ENCODE data around the gene GTF2IRD1. TPM values are rescaled to one million over a fixed set of nuclear protein-coding genes. Genes with fewer than 3 reads are reported as not detected.

The GTF2IRD1 gene
- polyA plus RNA-seq, 3 donors from 2014 or later, result not detected

DNA sequence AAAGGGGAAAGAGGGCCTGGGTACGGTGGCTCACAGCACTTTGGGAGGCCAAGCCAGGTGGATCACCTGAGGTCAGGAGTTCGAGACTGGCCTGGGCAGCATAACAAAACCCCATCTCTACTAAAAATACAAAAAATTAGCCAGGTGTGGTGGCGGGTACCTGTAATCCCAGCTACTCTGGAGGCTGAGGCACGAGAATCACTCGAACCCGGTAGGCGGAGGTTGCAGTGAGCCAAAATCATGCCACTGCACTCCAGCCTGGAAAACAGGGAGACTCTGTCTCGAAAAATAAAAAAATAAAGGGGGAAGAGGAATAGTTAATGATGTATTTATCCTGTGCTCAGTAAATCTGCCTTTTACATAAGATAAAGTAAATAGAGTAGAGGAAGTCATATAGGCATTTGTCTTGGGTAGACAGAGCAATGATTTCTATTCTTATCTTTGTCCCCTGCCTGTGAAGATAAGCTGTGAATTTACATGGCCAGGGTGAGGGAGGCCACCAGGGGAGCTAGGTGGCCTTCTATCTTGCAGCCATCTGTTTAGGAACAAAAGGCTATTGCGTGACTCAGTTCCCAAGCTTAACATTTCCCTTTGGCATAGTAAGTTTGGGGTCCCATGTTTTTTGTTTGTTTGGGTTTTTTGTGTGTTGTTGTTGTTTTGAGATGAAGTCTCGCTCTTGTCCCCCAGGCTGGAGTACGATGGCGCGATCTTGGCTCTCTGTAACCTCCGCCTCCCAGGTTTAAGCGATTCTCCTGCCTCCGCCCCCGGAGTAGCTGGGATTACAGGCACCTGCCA, 130.7 kb downstream of the GTF2IRD1 start:
- DNase-seq, result no peak
- H3K4me3 Mint-ChIP-seq, result no peak overlapping the region
- no peak overlapping the region for H3K27ac Mint-ChIP-seq
- H3K36me3 Mint-ChIP-seq, result no peaks in the 10 kb centered on the region
- H3K27me3 Mint-ChIP-seq (ENCODE audit: low read depth in 3 of 3), result peaks cover 0 to 2% (median 0%) of the 10 kb centered on the region in 3 donors
- no peaks in the 10 kb centered on the region for H3K9me3 Mint-ChIP-seq
- peaks cover 0 to 3% of the 10 kb centered on the region in 2 donors for H3K4me1 Mint-ChIP-seq

DNA sequence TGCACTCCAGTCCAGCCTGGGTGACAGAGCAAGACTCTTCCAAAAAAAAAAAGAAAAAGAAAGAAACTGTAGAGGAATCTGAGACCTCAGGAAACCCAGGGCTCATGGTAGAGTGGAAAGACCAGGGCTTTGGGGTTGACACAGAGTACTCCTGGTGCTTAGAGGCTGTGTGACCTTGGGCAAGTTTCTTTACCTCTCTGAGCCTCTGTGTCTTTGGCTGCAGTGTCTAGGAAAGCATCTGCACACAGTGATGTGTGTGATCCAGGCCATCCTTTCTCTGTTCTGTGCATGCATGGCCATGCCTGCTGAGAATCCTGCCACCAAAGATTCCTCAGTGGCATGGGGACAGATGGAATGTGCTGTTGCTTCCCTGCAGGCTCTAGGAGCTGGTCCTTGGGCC, 132.1 kb downstream of the GTF2IRD1 start:
- peaks cover 0 to 2% (median 0%) of the 10 kb centered on the region in 3 donors for H3K27me3 Mint-ChIP-seq (ENCODE audit: low read depth in 3 of 3)
- DNase-seq, result no peak
- peaks cover 0 to 3% of the 10 kb centered on the region in 2 donors for H3K4me1 Mint-ChIP-seq
- no peaks in the 10 kb centered on the region for H3K9me3 Mint-ChIP-seq
- no peaks in the 10 kb centered on the region for H3K36me3 Mint-ChIP-seq
- H3K4me3 Mint-ChIP-seq, result no peak overlapping the region
- no peak overlapping the region for H3K27ac Mint-ChIP-seq

DNA sequence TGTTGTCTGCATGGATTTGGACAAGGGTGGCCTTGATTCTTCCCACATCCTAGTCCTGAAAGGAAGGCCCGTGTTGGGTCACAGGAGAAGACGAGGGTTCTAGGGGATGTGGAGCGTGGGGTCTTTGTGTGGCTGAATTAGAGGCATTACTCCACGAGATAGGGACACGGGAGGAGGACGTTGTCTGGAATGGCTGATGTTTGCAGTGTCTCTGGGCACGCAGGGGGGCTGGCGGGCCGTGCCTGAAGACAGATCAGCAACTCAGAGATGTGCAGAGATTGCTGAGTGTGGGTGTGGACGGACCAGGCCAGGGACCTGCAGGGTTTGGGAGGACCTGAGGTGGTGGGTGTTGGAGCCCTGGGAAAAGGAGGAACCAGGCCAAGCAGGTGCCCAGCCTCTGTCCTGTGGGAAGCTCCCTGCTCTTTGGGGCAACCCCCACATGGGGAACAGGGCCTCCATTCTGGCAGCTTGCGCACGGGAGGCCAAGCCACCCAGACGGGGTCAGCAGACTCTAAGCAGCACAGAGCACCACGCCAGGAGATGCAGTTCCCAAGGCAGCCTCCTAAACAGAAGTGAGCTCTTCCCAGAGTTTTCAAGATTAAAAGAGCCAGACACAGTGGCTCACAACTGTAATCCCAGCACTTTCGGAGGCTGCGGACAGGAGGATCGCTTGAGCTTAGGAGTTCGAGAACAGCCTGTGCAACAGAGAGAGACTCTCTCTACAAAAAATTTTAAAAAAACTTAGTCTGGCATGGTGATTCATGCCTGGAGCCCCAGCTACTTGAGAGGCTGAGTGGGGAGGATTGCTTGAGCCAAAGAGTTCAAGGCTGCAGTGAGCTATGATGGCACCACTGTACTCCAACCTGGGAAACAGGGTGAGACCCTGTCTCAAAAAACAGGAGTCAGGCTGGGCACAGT, 132.8 kb downstream of the GTF2IRD1 start:
- H3K27ac Mint-ChIP-seq, result no peak overlapping the region
- no peaks in the 10 kb centered on the region for H3K36me3 Mint-ChIP-seq
- H3K9me3 Mint-ChIP-seq, result no peaks in the 10 kb centered on the region
- H3K4me1 Mint-ChIP-seq, result peaks cover 0 to 3% of the 10 kb centered on the region in 2 donors
- H3K4me3 Mint-ChIP-seq, result no peak overlapping the region
- peaks cover 0 to 2% (median 0%) of the 10 kb centered on the region in 3 donors for H3K27me3 Mint-ChIP-seq (ENCODE audit: low read depth in 3 of 3)
- no peak for DNase-seq

DNA sequence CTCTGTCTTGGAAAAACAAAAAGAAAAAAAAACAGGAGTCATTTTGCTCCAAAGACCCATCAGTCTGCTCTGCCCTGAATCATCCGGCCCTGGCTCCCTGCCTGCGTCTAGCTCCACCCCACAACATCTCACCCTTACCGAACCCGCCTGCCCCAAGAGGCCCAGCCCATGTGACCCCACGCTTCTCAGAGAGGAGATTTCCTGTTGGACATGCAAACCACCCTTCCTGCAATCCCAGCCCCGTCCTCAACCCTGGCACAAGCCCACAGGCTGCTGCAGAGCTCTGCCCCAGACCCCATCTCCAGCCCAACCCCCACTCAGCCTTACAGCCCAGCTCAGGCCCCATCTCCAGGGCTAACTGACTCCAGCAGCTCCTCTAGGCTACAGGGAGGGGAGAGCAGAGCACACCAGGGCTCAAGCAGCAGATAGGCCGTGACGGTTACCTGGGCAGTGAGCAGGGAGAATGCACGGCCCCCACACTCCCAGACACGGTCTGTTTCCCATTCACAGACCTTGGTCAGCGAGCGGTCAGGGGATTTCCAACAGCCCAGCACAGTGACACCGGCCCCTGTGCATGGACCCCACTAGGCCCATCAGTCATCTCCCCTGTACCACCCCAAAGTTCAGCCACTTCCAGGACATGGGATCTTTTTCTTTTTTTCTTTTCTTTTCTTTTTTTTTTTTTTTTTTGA, 133.9 kb downstream of the GTF2IRD1 start:
- H3K4me1 Mint-ChIP-seq, result peaks cover 0 to 3% of the 10 kb centered on the region in 2 donors
- H3K4me3 Mint-ChIP-seq, result no peak overlapping the region
- H3K27ac Mint-ChIP-seq, result peak overlapping the region in 1 of 6 donors; percentile 37
- DNase-seq, result no peak
- H3K27me3 Mint-ChIP-seq (ENCODE audit: low read depth in 3 of 3), result peaks cover 0 to 2% (median 0%) of the 10 kb centered on the region in 3 donors
- no peaks in the 10 kb centered on the region for H3K36me3 Mint-ChIP-seq
- H3K9me3 Mint-ChIP-seq, result no peaks in the 10 kb centered on the region

DNA sequence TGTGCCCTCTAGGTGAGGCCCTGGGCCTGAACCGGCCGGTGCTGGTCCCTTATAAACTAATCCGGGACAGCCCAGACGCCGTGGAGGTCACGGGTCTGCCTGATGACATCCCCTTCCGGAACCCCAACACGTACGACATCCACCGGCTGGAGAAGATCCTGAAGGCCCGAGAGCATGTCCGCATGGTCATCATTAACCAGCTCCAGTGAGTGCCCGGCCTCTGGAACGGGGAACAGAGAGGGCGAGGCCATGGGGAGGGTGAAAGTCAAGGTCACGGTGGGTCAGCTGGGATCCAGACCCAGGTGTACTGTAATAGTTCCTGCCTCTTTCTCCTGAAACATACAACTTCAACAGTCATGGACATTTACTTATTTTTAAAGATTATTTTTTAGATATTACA, 137.1 kb downstream of the GTF2IRD1 start:
- Mint-ChIP-seq H3K36me3 (no peaks in the 10 kb centered on the region), H3K27me3 (ENCODE audit: low read depth in 3 of 3) (no peaks in the 10 kb centered on the region), H3K4me1 (peaks cover 0 to 3% of the 10 kb centered on the region in 2 donors), H3K4me3 (no peak overlapping the region), H3K27ac (no peak overlapping the region), H3K9me3 (no peaks in the 10 kb centered on the region)
- no peak for DNase-seq

DNA sequence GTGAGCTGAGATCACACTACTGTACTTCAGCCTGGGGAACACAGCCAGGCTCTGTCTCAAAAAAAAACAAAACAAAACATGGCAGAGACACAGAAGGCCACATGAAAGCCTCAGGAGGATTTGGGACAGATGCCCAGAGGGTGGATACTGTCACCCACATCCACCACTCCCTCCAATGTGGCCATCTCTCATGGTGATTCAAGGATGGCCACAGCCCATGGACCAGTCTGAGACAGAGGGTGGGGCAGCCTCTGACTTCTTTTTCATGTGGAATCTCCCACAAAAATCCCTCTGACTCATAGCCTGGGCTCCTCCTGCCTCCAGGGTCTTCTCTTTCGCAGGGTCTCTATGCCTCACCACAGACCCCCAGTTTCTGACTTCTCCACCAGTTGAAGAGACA, 144.9 kb downstream of the GTF2IRD1 start:
- Mint-ChIP-seq H3K27me3 (ENCODE audit: low read depth in 3 of 3) (peaks cover 0 to 4% (median 0%) of the 10 kb centered on the region in 3 donors), H3K4me3 (no peak overlapping the region), H3K27ac (peak overlapping the region in 1 of 6 donors; percentile 28), H3K9me3 (no peaks in the 10 kb centered on the region), H3K36me3 (no peaks in the 10 kb centered on the region), H3K4me1 (no peaks in the 10 kb centered on the region)
- DNase-seq, result no peak

DNA sequence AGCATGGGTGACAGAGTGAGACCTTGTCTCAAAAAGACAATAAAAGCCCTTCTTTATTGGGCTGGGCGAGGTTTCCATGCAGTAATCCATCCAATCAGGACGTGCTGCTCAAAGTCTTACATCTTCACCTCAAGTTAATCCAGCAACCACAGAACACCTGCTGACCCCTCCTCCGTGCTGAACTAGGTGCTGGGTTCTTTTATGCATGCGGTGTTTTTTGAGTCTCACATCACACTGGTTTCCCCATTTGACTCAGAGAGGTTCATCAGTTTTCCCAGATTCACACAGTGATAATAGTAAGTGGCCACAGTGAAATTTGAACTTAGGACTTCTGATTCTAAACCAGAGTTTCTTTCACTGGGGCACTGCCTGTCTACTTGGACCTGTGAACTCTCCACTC, 145.5 kb downstream of the GTF2IRD1 start:
- Mint-ChIP-seq H3K27ac (no peak overlapping the region), H3K36me3 (no peaks in the 10 kb centered on the region), H3K4me1 (no peaks in the 10 kb centered on the region), H3K4me3 (no peak overlapping the region), H3K27me3 (ENCODE audit: low read depth in 3 of 3) (peaks cover 0 to 4% (median 0%) of the 10 kb centered on the region in 3 donors), H3K9me3 (no peaks in the 10 kb centered on the region)
- DNase-seq, result no peak

DNA sequence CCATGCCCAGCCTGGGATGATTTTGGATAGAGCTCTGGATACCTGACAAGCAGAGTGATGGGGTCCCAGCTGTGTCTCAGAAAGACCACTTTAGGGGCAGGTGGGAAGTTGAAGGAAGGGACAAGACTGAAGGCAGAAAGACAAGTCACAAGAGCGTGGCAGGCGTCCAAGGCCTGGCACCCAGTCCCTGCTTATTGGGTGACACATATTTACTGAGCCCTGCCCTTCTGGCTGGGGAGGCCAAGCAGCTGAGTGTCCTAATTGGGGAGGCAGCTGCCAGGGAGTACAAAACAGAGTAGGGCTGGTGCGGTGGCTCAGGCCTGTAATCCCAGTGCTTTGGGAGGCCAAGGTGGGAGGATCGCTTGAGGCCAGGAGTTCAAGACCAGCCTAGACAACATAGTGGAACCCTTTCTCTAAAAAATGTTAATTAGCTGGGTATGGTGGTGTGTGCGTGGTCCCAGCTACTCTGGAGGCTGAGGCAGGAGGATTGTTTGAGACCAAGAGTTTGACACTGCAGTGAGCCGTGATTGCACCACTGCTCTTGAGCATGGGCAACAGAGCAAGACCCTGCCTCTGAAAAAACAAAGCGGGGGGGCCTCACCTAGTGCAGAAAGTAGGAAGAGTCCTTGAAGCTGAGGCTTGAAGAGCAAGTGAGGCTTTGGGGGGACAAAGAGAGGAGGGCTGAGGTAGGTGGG, 150.8 kb downstream of the GTF2IRD1 start:
- no peaks in the 10 kb centered on the region for H3K9me3 Mint-ChIP-seq
- H3K27me3 Mint-ChIP-seq (ENCODE audit: low read depth in 3 of 3), result peaks cover 0 to 2% (median 0%) of the 10 kb centered on the region in 3 donors
- H3K4me1 Mint-ChIP-seq, result peaks cover 3 to 8% of the 10 kb centered on the region in 2 donors
- H3K36me3 Mint-ChIP-seq, result no peaks in the 10 kb centered on the region
- DNase-seq, result no peak
- peak overlapping the region in 3 of 5 donors; percentile 2 to 62 (median 47) for H3K4me3 Mint-ChIP-seq
- peak overlapping the region in 2 of 6 donors; percentile 24 to 75 for H3K27ac Mint-ChIP-seq

DNA sequence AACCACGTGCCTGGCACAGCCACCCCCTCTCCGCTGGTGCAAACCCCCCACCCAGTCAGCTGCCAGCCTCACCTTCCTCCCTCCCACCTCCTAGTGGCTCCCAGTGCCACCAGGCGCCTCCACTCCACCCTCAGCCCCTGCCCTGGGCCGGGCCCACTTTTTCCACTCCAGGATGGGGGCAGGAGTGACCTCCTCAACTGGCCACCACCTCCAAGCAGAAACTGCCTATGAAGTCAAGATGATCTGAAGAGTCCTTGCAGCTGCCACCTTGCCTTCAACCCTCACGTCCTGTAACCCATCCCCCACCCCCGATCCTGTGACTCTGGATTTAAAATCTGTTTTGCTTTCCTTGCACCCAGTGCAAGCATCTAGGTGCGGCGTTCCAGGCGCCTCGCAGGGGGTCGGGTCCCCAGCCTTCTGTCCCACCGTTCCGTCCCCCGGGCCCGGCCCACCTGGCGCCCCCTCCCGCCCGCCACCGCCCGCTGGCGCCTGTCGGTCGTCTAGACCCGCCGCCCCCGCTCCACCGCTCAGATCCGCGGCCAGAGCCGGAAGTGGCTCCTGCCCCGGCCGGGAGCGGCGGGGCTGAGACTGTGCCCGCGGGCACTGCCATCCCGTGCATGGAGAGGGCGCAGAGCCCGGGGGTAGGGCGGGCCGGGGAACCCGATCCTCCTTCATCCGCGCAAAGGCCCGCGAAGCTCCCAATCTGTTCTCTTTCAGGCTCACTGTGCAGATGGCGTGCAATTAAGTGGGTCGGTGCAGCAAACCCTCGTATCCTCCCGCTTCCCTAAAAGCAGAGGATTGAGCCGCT, 152.6 kb downstream of the GTF2IRD1 start:
- DNase-seq, result peak; percentile 13 to 35 (median 28)
- H3K36me3 Mint-ChIP-seq, result no peaks in the 10 kb centered on the region
- H3K27ac Mint-ChIP-seq, result peak overlapping the region in 1 of 6 donors; percentile 61
- H3K9me3 Mint-ChIP-seq, result no peaks in the 10 kb centered on the region
- peaks cover 3 to 8% of the 10 kb centered on the region in 2 donors for H3K4me1 Mint-ChIP-seq
- H3K27me3 Mint-ChIP-seq (ENCODE audit: low read depth in 3 of 3), result peaks cover 2 to 9% (median 3%) of the 10 kb centered on the region in 3 donors
- peak overlapping the region; percentile 54 to 74 (median 70) for H3K4me3 Mint-ChIP-seq

DNA sequence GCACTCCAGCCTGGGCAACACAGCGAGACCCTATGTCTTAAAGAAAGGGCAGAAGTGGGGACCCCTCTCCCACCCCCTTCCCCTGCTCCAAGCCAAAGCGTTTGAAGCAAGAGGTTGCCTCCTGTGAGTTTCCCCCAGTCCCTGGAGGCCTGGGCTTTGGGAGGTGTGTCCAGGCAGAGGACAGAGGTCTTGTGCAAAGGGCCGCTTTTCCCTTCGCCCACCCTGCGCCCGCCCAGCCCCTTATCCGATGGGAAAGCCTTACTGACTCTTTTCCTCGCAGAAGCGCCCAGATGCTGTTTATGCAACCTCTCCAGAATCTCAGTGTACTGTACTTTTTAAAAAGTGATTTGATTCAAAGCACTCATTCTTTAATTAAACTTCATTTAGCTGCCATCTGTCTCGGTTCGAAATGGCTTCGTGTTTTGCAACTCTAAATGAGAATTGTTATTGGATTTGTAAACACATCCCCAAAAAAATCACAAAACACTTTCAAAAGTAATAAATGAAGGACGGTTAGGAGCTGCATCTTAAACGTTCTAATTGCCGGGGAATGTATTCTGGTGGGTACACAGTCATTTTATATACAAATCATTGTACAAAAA, 153.3 kb downstream of the GTF2IRD1 start:
- H3K9me3 Mint-ChIP-seq, result no peaks in the 10 kb centered on the region

DNA sequence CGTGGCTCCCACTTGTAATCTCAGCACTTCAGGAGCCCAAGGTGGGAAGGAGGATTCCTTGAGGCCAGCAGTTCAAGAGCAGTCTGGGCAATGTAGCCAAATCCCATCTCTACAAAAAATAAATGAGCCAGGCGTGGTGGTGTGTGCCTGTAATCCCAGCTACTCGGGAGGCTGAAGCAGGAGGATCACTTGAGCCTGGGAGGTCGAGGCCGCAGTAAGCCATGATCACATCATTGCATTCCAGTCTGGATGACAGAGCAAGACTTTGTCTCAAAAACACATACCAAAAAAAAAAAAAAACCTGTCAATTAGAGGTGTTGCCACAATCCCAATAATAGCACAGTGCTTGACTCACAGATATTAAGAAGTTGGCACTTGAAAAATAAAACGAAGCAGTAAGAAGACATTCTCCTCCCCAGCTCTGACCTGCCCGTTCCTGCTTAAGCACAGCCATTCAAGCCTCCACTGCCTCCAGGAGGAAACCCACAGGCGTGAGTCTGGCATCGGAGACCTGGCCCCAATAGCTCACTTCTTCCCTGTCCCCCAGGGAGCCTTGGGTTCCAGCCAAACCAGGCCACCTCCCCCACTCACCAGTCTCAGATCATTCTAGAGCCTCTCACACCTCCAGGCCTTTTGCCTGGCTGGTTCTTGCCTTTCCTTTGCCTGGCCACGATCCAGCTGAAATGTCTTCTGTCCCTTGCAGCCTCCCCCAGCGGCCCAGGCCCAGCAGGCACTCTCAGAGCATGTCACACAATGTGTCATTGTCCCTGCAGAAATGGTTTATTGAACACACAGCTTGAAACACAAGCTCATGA, 158.5 kb downstream of the GTF2IRD1 start:
- H3K4me1 Mint-ChIP-seq, result peaks cover 0 to 2% of the 10 kb centered on the region in 2 donors
- no peak overlapping the region for H3K4me3 Mint-ChIP-seq
- peaks cover 0 to 4% (median 0%) of the 10 kb centered on the region in 3 donors for H3K36me3 Mint-ChIP-seq
- peak overlapping the region in 1 of 6 donors; percentile 27 for H3K27ac Mint-ChIP-seq
- DNase-seq, result no peak
- H3K27me3 Mint-ChIP-seq (ENCODE audit: low read depth in 3 of 3), result peaks cover 3 to 8% (median 4%) of the 10 kb centered on the region in 3 donors
- H3K9me3 Mint-ChIP-seq, result no peaks in the 10 kb centered on the region

More for the DNA sequence above, 153.3 kb downstream of the GTF2IRD1 start:
- Mint-ChIP-seq H3K4me1 (peaks cover 3 to 8% of the 10 kb centered on the region in 2 donors), H3K4me3 (peak overlapping the region; percentile 50 to 74 (median 70)), H3K36me3 (no peaks in the 10 kb centered on the region), H3K27me3 (ENCODE audit: low read depth in 3 of 3) (peaks cover 2 to 9% (median 3%) of the 10 kb centered on the region in 3 donors), H3K27ac (peak overlapping the region in 1 of 6 donors; percentile 61)
- DNase-seq, result no peak

Data from immature natural killer cell (primary cell).